ENCODE data around the gene UQCC2. TPM values are rescaled to one million over a fixed set of nuclear protein-coding genes. Genes with fewer than 3 reads are reported as not detected.

The UQCC2 gene
- total and polyA plus RNA-seq, 2 of the 4 experiments (the other 2 are of a cell fraction): 13.8 to 34.5 TPM

Small RNA genes lying within 50 kb of the gene (microRNA-seq; reads per million reads assigned to microRNA genes)
- gene MIR3934 (ENCODE audit: insufficient read depth in 1 of 2, insufficient read length in 1 of 2, unreplicated experiment in 1 of 2): 0 to 0.37 reads per million in 2 experiments

Small RNA genes lying within 50 kb of the gene (small RNA-seq; reads per million reads assigned to genes)
- gene MIR3934: 0 reads per million in 5 experiments

Other genes with a start within 250 kb of the UQCC2 start
- 12.0 and 12.5 TPM in 2 replicates for gene BAK1, start 131.4 kb downstream of the UQCC2 start, total RNA-seq (2012; rRNA removed)
- 18.2 and 19.0 TPM in 2 replicates for gene BAK1, start 131.4 kb downstream of the UQCC2 start, polyA plus RNA-seq (2012; rRNA removed)
- 1.6 and 1.7 TPM in 2 replicates for gene ITPR3, start 90.4 kb downstream of the UQCC2 start, total RNA-seq (2012; rRNA removed)
- 3.7 and 4.1 TPM in 2 replicates for gene ITPR3, start 90.4 kb downstream of the UQCC2 start, polyA plus RNA-seq (2012; rRNA removed)
- 0.18 and 0.28 TPM in 2 replicates for gene IP6K3, start 35.2 kb upstream of the UQCC2 start, total RNA-seq (2012; rRNA removed)
- gene IP6K3, start 35.2 kb upstream of the UQCC2 start, polyA plus RNA-seq (2012; rRNA removed): 0.51 and 0.52 TPM in 2 replicates
- gene LEMD2, start 77.4 kb upstream of the UQCC2 start, total RNA-seq (2012; rRNA removed): 24.4 and 26.5 TPM in 2 replicates
- 37.8 and 43.6 TPM in 2 replicates for gene LEMD2, start 77.4 kb upstream of the UQCC2 start, polyA plus RNA-seq (2012; rRNA removed)
- not detected in 2 replicates for gene MLN, start 92.3 kb upstream of the UQCC2 start, total RNA-seq (2012; rRNA removed)
- not detected in 2 replicates for gene MLN, start 92.3 kb upstream of the UQCC2 start, polyA plus RNA-seq (2012; rRNA removed)

Data from IMR-90 (cell line).